Measurements from ENCODE around the gene ADCY5. TPM values are rescaled to one million over a fixed set of nuclear protein-coding genes. Genes with fewer than 3 reads are reported as not detected.

ADCY5 gene
- polyA plus RNA-seq, 6 donors from 2014 or later: 0.04 to 0.09 TPM; not detected in 4

- no peak for ATAC-seq (ENCODE audit: low read depth in 2 of 2)
- Mint-ChIP-seq H3K27ac (no peak overlapping the region), H3K9me3 (no peaks in the 10 kb centered on the region), H3K4me3 (no peak overlapping the region), H3K27me3 (peaks cover 16 to 48% (median 33%) of the 10 kb centered on the region in 3 donors), H3K36me3 (no peaks in the 10 kb centered on the region), H3K4me1 (no peaks in the 10 kb centered on the region)
- no peak for DNase-seq
These were observed 100.3 kb downstream of the ADCY5 start for GRCh38 chr3:123348471-123349200.

- no peak for ATAC-seq (ENCODE audit: low read depth in 2 of 2)
- no peak overlapping the region for H3K4me3 Mint-ChIP-seq
- no peaks in the 10 kb centered on the region for H3K4me1 Mint-ChIP-seq
- no peaks in the 10 kb centered on the region for H3K36me3 Mint-ChIP-seq
- DNase-seq: no peak
- peaks cover 16 to 46% (median 33%) of the 10 kb centered on the region in 3 donors for H3K27me3 Mint-ChIP-seq
- no peak overlapping the region for H3K27ac Mint-ChIP-seq
- no peaks in the 10 kb centered on the region for H3K9me3 Mint-ChIP-seq
These were observed 101.1 kb downstream of the ADCY5 start for GRCh38 chr3:123347691-123348264.

- DNase-seq (no peak), ATAC-seq (ENCODE audit: low read depth in 2 of 2) (no peak)
- H3K27me3 Mint-ChIP-seq: peaks cover 16 to 46% (median 33%) of the 10 kb centered on the region in 3 donors
- no peaks in the 10 kb centered on the region for H3K9me3 Mint-ChIP-seq
- no peak overlapping the region for H3K4me3 Mint-ChIP-seq
- H3K4me1 Mint-ChIP-seq: no peaks in the 10 kb centered on the region
- no peak overlapping the region for H3K27ac Mint-ChIP-seq
- H3K36me3 Mint-ChIP-seq: no peaks in the 10 kb centered on the region
These were observed 101.7 kb downstream of the ADCY5 start for GRCh38 chr3:123347205-123347604.

- ATAC-seq (ENCODE audit: low read depth in 2 of 2): no peak
- Mint-ChIP-seq H3K9me3 (no peaks in the 10 kb centered on the region), H3K4me1 (no peaks in the 10 kb centered on the region), H3K4me3 (no peak overlapping the region), H3K27me3 (peaks cover 16 to 44% (median 33%) of the 10 kb centered on the region in 3 donors), H3K27ac (peak overlapping the region in 1 of 6 donors; percentile 57), H3K36me3 (no peaks in the 10 kb centered on the region)
- DNase-seq: no peak
These were observed 102.9 kb downstream of the ADCY5 start for GRCh38 chr3:123346021-123346420.

GRCh38 chr3:123344907-123345594, 103.8 kb downstream of the ADCY5 start:
- ATAC-seq (ENCODE audit: low read depth in 2 of 2) (no peak), DNase-seq (no peak)
- Mint-ChIP-seq H3K4me3 (peak overlapping the region in 1 of 8 donors; percentile 53), H3K9me3 (no peaks in the 10 kb centered on the region), H3K27ac (no peak overlapping the region), H3K36me3 (no peaks in the 10 kb centered on the region), H3K27me3 (peaks cover 15 to 35% (median 26%) of the 10 kb centered on the region in 3 donors), H3K4me1 (no peaks in the 10 kb centered on the region)

- no peaks in the 10 kb centered on the region for H3K9me3 Mint-ChIP-seq
- no peak overlapping the region for H3K4me3 Mint-ChIP-seq
- H3K27ac Mint-ChIP-seq: no peak overlapping the region
- no peaks in the 10 kb centered on the region for H3K36me3 Mint-ChIP-seq
- no peaks in the 10 kb centered on the region for H3K4me1 Mint-ChIP-seq
- no peak for DNase-seq
- peaks cover 8 to 27% (median 19%) of the 10 kb centered on the region in 3 donors for H3K27me3 Mint-ChIP-seq
- no peak for ATAC-seq (ENCODE audit: low read depth in 2 of 2)
These were observed 104.5 kb downstream of the ADCY5 start for GRCh38 chr3:123344175-123344906.

GRCh38 chr3:123343296-123344174, 105.4 kb downstream of the ADCY5 start:
- Mint-ChIP-seq H3K9me3 (no peaks in the 10 kb centered on the region), H3K27ac (no peak overlapping the region), H3K4me3 (no peak overlapping the region), H3K4me1 (no peaks in the 10 kb centered on the region), H3K27me3 (peaks cover under 1 to 19% (median 11%) of the 10 kb centered on the region in 3 donors), H3K36me3 (no peaks in the 10 kb centered on the region)
- ATAC-seq (ENCODE audit: low read depth in 2 of 2) (no peak), DNase-seq (no peak)

GRCh38 chr3:123342631-123343080, 106.2 kb downstream of the ADCY5 start:
- H3K36me3 Mint-ChIP-seq: no peaks in the 10 kb centered on the region

GRCh38 chr3:123341871-123342630, 106.8 kb downstream of the ADCY5 start:
- Mint-ChIP-seq H3K4me1 (no peaks in the 10 kb centered on the region), H3K27me3 (peaks cover 0 to 8% (median 0%) of the 10 kb centered on the region in 3 donors), H3K27ac (no peak overlapping the region), H3K9me3 (no peaks in the 10 kb centered on the region), H3K4me3 (no peak overlapping the region), H3K36me3 (no peaks in the 10 kb centered on the region)
- DNase-seq (no peak), ATAC-seq (ENCODE audit: low read depth in 2 of 2) (no peak)

More at GRCh38 chr3:123342631-123343080, 106.2 kb downstream of the ADCY5 start:
- no peak overlapping the region for H3K4me3 Mint-ChIP-seq
- ATAC-seq (ENCODE audit: low read depth in 2 of 2) (no peak), DNase-seq (no peak)
- no peak overlapping the region for H3K27ac Mint-ChIP-seq
- H3K4me1 Mint-ChIP-seq: no peaks in the 10 kb centered on the region
- peaks cover 0 to 11% (median 2%) of the 10 kb centered on the region in 3 donors for H3K27me3 Mint-ChIP-seq
- H3K9me3 Mint-ChIP-seq: no peaks in the 10 kb centered on the region

GRCh38 chr3:123340336-123340735, 108.6 kb downstream of the ADCY5 start:
- Mint-ChIP-seq H3K36me3 (no peaks in the 10 kb centered on the region), H3K9me3 (no peaks in the 10 kb centered on the region)

GRCh38 chr3:123339302-123339701, 109.6 kb downstream of the ADCY5 start:
- DNase-seq: no peak

More at GRCh38 chr3:123340336-123340735, 108.6 kb downstream of the ADCY5 start:
- H3K27me3 Mint-ChIP-seq: no peaks in the 10 kb centered on the region
- peaks cover 0 to 2% (median under 1%) of the 10 kb centered on the region in 3 donors for H3K4me1 Mint-ChIP-seq
- H3K4me3 Mint-ChIP-seq: no peak overlapping the region
- no peak for DNase-seq
- H3K27ac Mint-ChIP-seq: no peak overlapping the region
- ATAC-seq (ENCODE audit: low read depth in 2 of 2): no peak

GRCh38 chr3:123338620-123339061, 110.2 kb downstream of the ADCY5 start:
- peaks cover 0 to 8% (median 3%) of the 10 kb centered on the region in 3 donors for H3K4me1 Mint-ChIP-seq
- peak overlapping the region in 1 of 6 donors; percentile 27 for H3K27ac Mint-ChIP-seq
- DNase-seq (no peak), ATAC-seq (ENCODE audit: low read depth in 2 of 2) (no peak)
- no peak overlapping the region for H3K4me3 Mint-ChIP-seq
- no peaks in the 10 kb centered on the region for H3K9me3 Mint-ChIP-seq
- H3K36me3 Mint-ChIP-seq: no peaks in the 10 kb centered on the region
- H3K27me3 Mint-ChIP-seq: no peaks in the 10 kb centered on the region

More at GRCh38 chr3:123339302-123339701, 109.6 kb downstream of the ADCY5 start:
- no peaks in the 10 kb centered on the region for H3K36me3 Mint-ChIP-seq
- H3K4me3 Mint-ChIP-seq: no peak overlapping the region
- no peaks in the 10 kb centered on the region for H3K27me3 Mint-ChIP-seq
- H3K27ac Mint-ChIP-seq: no peak overlapping the region
- peaks cover 0 to 8% (median 3%) of the 10 kb centered on the region in 3 donors for H3K4me1 Mint-ChIP-seq
- no peaks in the 10 kb centered on the region for H3K9me3 Mint-ChIP-seq
- no peak for ATAC-seq (ENCODE audit: low read depth in 2 of 2)

Measured in naive B cell (primary cell).